GM21423 (cell line): ENCODE results near the gene TUBA4B.
"Not testable (repeated sequence)": the region's sequence is repeated elsewhere in the genome, so short reads cannot be mapped to it uniquely, and the experiment has no call there.

Source experiments
- ATAC-seq: cut with Tn5 transposase; IDR thresholded peaks from one replicate; pipeline ENCODE4 v1.9.1; 2021; ENCODE audit warnings: mild to moderate bottlenecking, moderate library complexity; ENCODE audit not compliant: unreplicated experiment

The TUBA4B gene

GRCh38 chr2:219247678-219248642, 5.1 kb upstream of the TUBA4B start:
- ATAC-seq, result no peak

GRCh38 chr2:219248845-219249202, 4.2 kb upstream of the TUBA4B start:
- ATAC-seq, result no peak

GRCh38 chr2:219249203-219249980, 3.7 kb upstream of the TUBA4B start:
- ATAC-seq, result peak; percentile 46

- ATAC-seq, result no peak
Observed at GRCh38 chr2:219250049-219250781, 2.8 kb upstream of the TUBA4B start.

- ATAC-seq, result no peak
Observed at GRCh38 chr2:219251656-219252055, 1.4 kb upstream of the TUBA4B start.

GRCh38 chr2:219252084-219252483, 959 bp upstream of the TUBA4B start:
- ATAC-seq, result no peak

- ATAC-seq, result no peak
Observed at GRCh38 chr2:219252570-219252899, 508 bp upstream of the TUBA4B start.

GRCh38 chr2:219253753-219254589, 928 bp downstream of the TUBA4B start, which contains the start of gene TUBA4A:
TSS of gene TUBA4A (minus strand) at chr2:219253918. CDS start at chr2:219253858, 60 bp downstream.
- peak; percentile 47 for ATAC-seq

GRCh38 chr2:219254590-219255201, 1.7 kb downstream of the TUBA4B start:
- ATAC-seq, result peak; percentile 28

GRCh38 chr2:219258942-219259341, 5.9 kb downstream of the TUBA4B start:
- not testable (repeated sequence) for ATAC-seq

- no peak for ATAC-seq
Observed at GRCh38 chr2:219261024-219261855, 8.2 kb downstream of the TUBA4B start.

- no peak for ATAC-seq
Observed at GRCh38 chr2:219266232-219266631, 13.2 kb downstream of the TUBA4B start.

- no peak for ATAC-seq
Observed at GRCh38 chr2:219266886-219267285, 13.8 kb downstream of the TUBA4B start.

GRCh38 chr2:219268294-219268693, 15.3 kb downstream of the TUBA4B start:
- ATAC-seq, result no peak

- ATAC-seq, result no peak
Observed at GRCh38 chr2:219269362-219270054, 16.5 kb downstream of the TUBA4B start.

GRCh38 chr2:219270055-219270372, 17.0 kb downstream of the TUBA4B start:
- no peak for ATAC-seq

GRCh38 chr2:219271021-219271420, 18.0 kb downstream of the TUBA4B start:
- ATAC-seq, result no peak

GRCh38 chr2:219272356-219272755, 19.3 kb downstream of the TUBA4B start:
- ATAC-seq, result no peak

GRCh38 chr2:219272995-219273394, 20.0 kb downstream of the TUBA4B start:
- no peak for ATAC-seq
